Measurements from ENCODE around the gene AKR1E2.

Gene AKR1E2

DNA sequence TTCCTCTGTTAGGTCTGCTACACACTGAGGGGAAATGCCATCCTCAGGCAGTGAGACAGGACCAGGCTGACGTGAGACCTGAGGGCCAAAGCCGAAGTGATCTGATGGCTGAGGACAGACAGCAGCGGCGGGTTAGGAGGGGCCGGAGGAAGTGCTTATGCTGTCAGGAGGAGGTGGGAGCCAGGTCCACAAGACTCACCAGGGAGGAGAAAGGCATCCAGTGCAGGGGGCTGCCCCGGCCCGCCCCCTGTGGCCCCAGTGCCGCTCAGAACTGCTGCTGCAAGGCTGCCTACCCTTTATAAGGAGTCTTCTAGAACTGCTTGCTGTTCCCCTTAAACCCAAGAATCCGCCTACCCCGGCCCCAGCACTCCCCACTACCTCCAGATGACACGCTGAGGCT is 19.8 kb downstream of the AKR1E2 start:
- DNase-seq (ENCODE audit: low read depth in 3 of 3), result no peak

DNA sequence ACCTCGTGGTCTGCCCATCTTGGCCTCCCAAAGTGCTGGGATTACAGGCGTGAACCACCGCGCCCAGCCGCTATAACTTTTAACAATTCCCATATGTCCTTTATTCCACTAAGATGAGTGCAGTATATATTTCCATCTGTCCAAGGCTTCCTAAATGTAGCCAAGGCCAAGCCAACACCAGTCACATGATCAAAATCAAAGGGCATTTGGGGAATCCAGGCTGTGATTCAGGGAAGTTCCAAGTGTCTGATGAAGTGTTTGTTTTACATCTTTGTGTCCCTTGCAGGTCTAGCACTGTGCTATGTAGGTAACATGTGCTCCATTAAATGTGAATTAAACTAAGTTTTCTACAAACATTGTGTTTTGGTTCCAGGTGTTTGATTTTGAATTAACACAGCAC is 20.8 kb downstream of the AKR1E2 start:
- DNase-seq (ENCODE audit: low read depth in 3 of 3), result no peak

DNA sequence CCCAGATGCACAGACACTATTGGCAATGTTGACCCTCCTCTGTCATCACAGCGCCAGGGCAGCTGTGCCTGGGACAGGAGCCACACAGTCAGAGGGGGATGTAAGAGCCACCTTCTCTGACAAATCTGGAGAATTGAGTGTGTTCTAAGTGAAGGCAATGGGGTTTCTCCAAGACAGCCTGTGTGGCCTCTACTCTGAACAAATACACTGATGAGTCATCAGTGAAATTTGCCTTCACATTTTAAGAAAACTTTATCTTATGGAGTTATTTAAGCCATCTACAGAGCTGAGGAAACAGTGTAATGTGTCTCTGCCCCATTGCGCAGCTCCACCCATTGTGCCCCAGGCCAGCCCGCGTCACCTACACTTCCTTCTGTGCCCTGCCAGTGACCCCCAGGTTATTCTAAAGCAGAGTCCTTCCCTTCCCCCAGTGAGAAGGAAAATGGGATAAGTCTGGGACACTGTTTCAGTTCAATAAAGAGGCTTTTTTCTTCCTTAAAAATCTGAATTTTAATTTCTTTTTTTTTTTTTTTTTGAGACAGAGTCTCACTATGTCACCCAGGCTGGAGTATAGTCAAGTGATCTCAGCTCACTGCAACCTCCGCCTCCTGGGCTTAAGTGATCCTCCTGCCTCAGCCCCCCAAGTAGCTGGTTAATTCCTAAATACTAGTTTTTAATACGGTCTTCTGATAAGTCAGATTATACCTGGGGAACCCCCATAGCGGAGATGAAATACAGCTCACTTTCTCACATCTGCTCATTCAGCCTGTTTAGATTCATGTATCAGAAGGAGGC is 21.8 kb downstream of the AKR1E2 start:
- DNase-seq (ENCODE audit: low read depth in 3 of 3), result no peak

DNA sequence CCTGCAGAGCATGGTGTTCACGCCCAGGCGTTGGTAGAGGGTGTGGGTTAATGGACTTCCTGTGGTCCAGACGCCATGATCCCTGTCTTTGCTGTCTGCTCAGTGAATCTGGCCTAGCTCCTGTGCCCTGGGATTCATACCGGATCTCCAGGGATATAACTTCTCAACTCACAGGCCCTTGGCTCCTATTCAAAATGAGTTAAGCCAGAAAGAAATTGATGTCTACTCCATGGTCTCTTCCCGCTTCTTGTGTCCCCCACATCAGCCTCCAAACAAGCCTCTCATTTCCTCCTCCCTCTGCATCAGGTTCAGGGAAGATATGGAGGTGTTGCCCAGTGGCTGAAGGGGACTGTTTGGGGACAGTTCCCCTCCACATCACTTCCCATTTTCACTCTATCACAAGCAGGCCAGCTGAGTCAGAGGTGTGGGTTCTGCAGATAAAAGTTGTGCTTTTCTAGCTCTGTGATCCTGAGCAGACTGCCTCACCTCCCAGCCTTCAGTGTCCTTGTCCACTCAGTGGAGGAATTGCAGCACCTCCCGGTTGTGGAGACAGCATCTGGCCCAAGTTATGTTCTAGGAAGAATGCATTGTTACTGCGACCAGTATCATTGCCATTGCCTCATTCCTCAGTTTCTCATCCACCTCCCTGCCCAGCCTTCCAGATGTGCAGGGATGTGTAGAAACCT is 22.5 kb downstream of the AKR1E2 start:
- DNase-seq (ENCODE audit: low read depth in 3 of 3), result no peak

DNA sequence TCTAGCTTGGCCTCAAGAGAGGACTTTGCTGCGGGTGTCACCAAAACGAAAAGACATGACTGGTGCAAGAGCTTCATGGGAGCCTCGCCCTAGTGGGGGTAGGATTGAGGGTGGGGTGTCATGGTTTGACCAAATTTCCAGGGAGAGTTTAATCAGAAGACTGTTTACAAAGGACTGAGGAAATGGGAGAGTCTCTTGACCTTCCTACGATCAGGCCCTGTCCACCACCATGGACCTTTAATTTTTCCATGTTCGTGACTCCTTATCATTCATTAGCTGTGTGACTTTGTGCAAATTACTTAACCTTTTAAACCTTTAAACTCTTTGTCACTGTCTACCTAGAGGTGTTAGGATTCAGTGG is 23.0 kb downstream of the AKR1E2 start:
- no peak for DNase-seq (ENCODE audit: low read depth in 3 of 3)

DNA sequence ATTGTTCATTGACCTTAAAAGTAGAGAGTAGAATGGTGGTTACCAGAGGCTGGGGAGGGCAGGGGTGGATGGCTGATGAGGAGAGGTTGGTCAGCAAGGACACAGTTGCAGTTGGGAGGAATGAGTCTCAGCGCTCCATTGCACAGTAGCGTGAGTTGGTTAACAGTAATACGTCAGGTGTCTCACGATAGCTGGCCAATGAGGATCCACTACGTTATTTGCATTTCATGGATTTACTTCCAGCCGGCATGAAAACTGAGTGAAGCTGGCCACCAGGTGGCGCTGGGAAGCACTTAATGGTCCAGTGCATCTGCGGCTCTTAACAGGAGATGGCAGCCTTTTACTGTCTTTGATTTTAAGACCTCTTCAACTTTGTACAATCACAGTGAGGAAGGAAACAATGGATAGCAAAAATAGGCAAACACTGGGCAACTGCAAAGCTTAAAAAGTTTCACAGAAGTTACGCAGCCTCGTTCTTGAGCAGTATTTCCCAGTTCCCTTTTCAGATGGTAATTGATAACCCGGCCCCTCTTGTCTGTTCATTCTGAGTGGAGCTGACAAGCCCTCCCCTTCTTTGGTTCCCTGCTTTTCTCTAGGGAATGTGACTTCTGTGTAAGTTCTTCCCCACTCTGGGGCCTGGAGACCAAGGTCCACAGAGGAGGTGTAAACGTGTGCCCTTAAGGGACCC is 23.7 kb downstream of the AKR1E2 start:
- peak; percentile 75 to 88 (median 83) for DNase-seq (ENCODE audit: low read depth in 3 of 3)

DNA sequence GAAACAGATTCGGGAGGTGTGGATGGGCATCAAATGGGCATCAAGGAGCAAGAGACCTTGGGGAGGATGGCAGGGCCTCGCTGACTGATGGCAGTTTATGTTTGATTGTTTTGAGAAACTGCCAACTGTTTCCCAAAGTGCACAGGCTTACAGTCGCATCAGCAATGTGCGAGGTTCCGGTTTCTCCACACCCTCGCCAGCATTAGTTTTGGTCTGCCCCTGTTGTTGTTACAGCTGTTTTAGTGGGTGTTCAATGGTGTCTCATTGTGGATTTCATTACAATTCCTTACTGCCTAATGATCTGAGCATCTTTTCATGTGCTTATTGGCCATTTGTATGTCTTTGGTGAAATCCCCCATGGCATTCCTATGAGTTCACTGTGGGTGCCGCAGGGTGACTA is 24.4 kb downstream of the AKR1E2 start:
- DNase-seq (ENCODE audit: low read depth in 3 of 3), result no peak

DNA sequence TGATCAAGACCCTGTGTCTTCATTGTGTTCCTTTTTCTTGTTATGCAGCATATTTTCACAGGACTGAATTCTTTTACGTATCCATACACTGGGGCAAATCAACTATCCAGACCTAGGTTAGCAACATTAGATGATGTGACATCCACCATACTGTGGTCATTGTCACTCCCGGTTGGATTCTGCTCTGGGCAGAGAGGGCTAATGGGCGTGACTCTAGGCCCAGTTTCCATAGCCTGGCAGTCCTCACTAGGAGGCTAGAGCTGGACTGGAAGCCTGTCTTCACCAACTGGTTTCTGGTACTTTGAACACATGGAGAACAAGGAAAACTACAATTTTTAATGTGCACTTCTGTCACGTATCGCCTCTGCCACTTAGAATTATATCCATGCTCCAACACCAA is 25.2 kb downstream of the AKR1E2 start:
- DNase-seq (ENCODE audit: low read depth in 3 of 3), result no peak

DNA sequence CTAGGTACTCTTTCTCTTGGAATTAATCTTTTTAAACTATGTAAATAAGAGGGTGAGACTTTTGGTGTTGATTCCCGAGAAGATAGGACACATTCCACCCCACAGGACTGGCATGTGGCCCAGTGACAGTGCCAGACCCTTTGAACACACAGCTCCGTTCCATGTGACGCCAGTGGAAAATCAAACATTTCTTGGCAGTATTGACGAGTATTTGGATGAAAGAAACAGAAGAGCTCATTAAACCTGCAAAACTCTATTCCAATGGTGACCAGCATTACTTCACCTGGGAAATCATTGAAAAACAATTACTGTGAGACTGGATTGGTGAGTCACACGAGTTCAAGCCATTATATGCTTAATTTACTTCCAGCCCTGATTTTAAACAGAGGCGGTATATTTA is 25.8 kb downstream of the AKR1E2 start:
- no peak for DNase-seq (ENCODE audit: low read depth in 3 of 3)

DNA sequence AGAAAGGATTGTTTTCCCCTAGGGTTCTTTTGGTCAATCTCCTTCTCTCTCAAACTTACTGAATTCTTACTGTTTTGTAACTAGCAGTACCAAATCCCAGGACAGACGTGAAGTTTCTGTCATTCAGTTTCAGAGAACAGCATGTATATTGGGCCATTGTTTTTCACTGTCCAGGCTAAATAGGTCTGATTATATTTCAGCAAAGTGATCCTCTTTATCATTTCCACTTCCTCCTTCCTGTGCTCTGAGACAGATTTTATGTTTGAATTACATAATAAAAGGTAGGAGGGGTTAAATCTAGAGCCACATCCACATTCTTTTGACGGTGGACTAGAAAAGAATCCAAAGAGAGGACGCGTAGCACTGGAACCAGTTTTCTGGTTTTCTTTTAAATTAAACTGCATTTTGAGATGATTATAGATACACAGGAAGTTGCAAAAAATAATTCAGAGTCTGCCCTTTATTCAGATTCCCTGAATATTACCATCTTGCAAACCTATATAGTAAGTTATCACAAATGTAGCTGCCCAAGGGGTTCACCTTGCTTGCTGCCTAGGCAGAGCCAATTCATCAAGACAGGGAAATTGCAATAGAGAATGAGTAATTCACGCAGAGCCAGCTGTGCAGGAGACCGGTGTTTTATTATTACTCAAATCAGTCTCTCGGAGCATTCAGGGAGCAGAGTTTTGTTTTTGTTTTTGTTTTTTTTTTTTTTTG is 40.1 kb downstream of the AKR1E2 start:
- no peak for DNase-seq (ENCODE audit: low read depth in 3 of 3)

DNA sequence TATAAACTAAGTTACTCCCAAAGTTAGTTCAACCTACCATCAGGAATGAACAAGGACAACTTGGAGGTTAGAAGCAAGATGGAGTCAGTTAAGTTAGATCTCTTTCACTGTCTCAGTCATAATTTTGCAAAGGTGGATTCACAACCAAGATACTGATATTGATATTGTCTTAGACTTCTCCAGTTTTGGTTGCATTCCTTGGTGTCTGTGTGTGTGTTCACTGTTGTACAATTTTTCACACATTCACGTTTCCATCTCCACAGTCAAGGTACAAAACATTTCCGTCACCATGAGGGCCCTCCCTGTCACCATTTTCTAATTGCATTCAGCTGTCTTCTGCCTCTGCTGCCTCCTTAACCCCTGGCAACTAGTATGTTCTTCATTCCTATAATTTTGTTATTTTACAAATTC is 41.1 kb downstream of the AKR1E2 start:
- no peak for DNase-seq (ENCODE audit: low read depth in 3 of 3)

DNA sequence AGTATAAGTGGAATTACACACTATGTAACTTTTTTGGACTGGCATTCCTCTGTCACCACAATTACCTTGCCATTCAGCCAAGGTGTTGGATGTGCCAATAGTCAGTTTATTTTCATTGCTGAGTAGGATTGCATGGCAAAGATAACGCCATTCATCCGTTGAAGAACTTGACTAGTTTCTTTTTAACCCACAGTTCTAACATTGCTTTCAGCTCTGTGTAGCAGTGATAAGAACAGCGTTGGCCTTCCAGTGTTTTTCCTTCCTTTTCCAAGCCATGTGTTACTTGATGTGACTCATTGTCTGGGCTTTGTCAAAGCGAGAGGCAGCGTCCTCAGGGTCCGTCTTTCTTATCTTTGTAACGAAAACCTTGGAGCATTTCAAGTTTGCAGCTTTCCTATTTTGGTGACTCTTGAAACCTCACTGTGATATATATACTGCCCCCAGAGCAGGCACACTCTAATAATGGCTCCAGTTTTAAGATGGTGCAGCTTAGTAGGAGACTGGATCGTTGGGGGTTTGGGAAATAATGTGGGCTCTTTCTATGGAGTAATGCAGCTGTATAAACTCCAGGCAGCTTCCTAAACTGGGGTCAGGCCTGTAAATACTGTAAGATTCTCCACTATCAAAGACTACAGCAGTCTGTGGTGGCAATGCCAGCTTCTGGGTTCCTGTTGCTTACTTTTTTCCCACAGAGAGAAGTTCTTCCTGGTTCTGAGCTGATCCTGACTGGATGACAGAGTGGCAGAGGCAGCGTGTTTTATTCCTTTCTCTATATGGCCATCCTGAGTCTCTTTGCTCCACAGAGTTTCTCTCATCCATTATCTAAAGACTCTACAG is 41.7 kb downstream of the AKR1E2 start:
- DNase-seq (ENCODE audit: low read depth in 3 of 3), result no peak

DNA sequence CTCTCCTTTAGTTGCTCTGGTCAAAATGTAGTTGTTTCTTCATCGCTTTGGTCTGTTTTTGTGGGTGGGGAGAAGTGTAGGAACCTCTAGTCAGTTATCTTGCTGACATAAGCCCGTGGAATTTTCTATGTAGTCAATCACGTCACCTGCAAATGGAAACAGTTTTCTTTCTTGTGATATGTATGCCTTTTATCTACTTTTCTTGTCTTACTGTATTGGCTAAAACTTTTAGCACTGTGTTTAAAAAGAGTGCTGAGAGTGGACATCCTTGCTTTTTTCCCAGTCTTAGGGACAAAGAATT is 42.3 kb downstream of the AKR1E2 start:
- no peak for DNase-seq (ENCODE audit: low read depth in 3 of 3)

DNA sequence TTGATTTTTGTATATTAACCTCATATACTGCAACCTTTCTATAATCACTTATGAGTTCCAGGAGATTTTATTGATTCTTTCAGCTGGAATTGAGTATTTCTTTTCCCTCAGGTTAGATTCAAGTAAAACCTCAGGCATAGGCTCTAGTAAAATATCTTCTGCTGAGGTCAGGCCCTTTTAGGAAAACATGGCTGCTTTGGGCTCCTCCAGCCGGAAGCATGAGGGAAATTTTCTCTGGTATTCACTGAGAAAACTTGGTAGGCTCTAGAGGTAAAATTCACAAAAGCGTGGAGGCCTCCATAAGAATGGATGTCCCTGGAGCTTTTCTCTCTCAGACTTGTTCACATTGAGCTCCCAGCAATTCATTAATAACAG is 56.7 kb downstream of the AKR1E2 start:
- DNase-seq (ENCODE audit: low read depth in 3 of 3), result no peak

DNA sequence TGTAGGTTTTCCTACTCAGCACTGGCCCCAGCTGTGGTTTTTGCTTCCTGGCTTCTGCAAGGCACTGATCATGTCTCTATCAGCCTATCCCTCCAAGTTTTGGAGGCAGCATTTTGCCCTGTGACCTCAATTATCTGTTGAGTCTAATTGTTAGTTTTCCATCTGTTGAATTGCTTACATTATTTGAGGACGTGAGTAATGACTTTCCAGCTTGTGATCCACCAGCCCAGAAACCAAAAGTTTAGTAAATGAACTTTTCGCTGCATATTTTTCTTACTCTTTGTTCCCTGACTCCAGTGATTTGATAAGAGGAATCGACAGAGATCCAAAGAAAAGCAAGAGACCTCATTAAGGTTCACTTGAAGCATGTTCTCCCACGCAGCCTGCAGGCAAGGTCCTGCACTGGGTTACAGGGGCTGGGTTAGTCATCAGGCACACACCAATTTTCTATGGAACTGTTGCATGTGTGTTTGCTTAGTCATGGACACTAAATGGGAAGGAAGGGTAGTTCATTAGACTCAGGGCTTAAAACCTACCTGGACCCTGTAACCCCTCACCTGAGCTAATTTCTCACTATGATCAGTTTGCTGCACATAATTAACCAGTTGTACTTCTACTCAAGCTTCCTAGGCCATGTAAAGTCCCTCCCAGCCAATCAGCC is 57.2 kb downstream of the AKR1E2 start:
- DNase-seq (ENCODE audit: low read depth in 3 of 3), result no peak

DNA sequence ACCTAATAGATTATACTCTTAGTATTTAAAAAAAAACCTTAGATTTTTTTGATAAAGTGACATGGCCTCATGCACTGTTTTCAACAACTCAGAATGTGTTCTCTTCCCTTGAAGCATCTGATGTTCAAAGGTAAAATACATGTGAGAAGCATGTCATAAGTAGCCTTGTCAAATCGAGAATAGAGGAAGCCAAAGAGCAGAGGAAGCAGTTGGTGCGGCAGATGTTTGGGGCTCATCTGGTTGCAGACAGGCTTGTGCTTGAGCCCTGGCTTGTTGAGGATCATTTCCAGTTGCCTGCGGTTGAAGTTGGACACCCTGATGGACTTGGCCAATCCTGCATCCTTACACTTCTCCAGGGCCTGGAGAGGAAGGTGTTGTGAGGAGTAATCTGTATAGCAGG is 59.2 kb downstream of the AKR1E2 start:
- no peak for DNase-seq (ENCODE audit: low read depth in 3 of 3)

DNA sequence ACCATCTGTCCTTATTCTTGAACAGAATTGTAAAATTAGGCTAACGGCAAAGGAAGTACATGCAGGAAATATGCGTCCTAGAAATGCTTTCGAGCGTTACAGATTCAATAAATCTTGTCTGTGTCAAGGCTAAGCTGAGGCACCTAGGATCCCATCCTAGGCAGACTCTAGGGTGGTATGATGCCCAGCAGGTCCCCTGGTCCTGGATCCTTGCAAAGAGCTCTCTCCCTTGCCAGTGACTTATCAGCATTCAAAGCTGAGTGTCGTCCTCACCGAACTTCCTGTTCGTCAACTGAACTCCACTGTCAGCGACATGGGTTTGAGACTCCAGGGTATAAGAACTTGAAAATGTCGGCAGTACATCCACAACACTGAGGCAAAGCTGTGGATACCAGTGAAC is 61.5 kb downstream of the AKR1E2 start:
- no peak for DNase-seq (ENCODE audit: low read depth in 3 of 3)

DNA sequence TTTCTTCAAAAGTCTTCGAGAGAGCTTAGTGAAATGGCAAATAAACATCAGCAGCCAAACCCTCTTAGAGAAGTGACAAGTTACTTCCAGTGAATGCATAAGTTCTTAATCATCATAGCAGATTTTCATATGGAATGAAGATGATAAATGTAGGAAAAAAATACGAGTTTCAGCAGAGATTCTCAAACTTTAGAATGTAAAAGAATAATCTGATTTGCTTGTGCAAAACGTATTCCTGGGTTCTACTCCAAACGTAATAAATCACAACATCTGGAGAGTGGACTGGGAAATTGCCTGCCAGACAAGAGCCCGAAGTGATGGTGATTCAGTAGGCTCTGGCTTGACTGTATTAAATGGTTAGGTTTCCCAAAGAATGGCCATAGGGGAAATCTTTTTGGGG is 62.2 kb downstream of the AKR1E2 start:
- DNase-seq (ENCODE audit: low read depth in 3 of 3), result no peak

DNA sequence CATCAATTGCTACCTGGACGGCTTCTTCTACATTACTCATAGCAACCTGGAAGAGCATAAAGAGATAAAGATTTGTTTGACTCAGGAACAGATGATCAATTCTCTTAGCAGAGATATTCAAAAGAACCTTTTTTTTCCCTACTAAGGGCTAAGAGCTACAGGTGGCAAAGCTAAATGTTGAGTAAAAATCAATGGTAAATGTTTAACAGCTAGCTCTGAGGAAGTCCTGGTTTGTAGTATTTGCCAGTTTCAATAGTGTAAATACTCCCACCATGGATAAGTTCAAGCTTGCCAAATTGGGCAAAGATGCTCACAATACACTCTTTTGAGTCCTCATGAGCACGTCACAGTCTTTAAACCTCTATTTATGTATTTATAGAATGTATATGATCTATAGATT is 64.0 kb downstream of the AKR1E2 start:
- no peak for DNase-seq (ENCODE audit: low read depth in 3 of 3)

DNA sequence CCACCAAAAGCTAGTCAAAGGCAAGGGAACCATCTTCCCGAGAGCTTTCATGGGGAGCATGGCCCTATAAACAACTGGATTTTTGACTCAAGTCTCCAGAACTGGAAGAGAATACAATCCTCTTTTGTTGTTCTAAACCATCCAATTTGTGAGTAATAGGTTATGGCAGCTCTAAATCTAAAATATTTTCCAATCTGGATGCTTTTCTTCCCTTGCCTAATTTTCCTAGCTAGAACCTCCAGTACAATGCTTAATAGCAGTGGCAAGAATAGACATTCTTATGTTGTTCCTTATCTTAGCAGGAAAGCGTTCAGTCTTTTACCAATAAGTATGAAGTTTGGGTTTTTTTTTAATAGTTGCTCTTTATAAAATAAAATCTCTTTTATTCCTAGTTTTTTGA is 66.7 kb downstream of the AKR1E2 start:
- no peak for DNase-seq (ENCODE audit: low read depth in 3 of 3)

DNA sequence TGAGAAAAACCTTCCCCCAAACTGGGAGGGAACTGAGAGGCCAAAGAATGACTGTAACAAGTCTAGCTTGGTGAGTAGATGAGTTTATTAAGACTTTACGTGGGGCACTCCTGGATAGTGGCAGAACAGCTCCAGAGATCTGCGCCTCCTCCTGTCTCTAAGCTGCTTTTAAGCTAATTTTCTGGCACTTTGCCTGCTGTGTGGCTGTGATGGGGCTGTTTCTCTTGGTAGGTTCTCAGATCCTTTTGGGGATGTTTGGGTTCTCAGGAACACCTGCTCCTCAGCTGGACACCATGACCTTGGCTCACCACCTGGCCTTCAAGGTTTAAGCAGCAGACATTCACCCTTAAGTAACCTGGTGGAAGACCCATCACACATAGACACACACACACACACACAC is 68.3 kb downstream of the AKR1E2 start:
- no peak for DNase-seq (ENCODE audit: low read depth in 3 of 3)
